Prostate gland (tissue), 2 donors: ENCODE measurements around the gene MYRF. TPM values are rescaled to one million over a fixed set of nuclear protein-coding genes. Genes with fewer than 3 reads are reported as not detected.

ENCODE experiments used
- DNase-seq: peaks from one replicate; pipeline ENCODE4 v3.0.0-alpha.2; 2019; ENCODE audit warnings: low spot score
- H3K27ac ChIP-seq, 2 donors: fragments of 200-600 bp; sonication (generic); 2 replicates each; pipeline ENCODE4 v1.5.1; 2017 to 2019
- H3K27me3 ChIP-seq: fragments of 200-600 bp; sonication (generic); replicated peaks from 2 replicates; pipeline ENCODE4 v1.5.1; 2019; ENCODE audit not compliant: insufficient read depth
- H3K36me3 ChIP-seq, 2 donors: fragments of 200-600 bp; sonication (generic); 1 replicate in 1 of 2; 2 replicates in 1 of 2; pipeline versions ENCODE4 v1.5.1 to v1.8.1; 2017 to 2019
- H3K4me1 ChIP-seq: fragments of 200-600 bp; sonication (generic); replicated peaks from 2 replicates; pipeline ENCODE4 v1.5.1; 2019
- H3K4me3 ChIP-seq, 2 donors: fragments of 200-600 bp; sonication (generic); 2 replicates each; pipeline ENCODE4 v1.5.1; 2017 to 2019
- H3K9me3 ChIP-seq: fragments of 200-600 bp; sonication (generic); 2 replicates; pipeline ENCODE4 v1.5.1; 2017
- CTCF ChIP-seq, 4 experiments: fragments of 200-600 bp in 2 of 4; fragments of 450-650 bp in 2 of 4; sonication (generic) in 2 of 4; IDR thresholded peaks; 1 replicate in 3 of 4; 2 replicates in 1 of 4; pipeline ENCODE4 v1.5.1; 2016 to 2019; ENCODE audit warnings: antibody characterized with exemption in 4 of 4, mild to moderate bottlenecking in 2 of 4, moderate library complexity in 2 of 4
- POLR2A ChIP-seq: fragments of 450-650 bp; IDR thresholded peaks from one replicate; pipeline ENCODE4 v1.6.1; 2016; ENCODE audit warnings: antibody characterized with exemption, mild to moderate bottlenecking
- POLR2AphosphoS5 ChIP-seq: sonication (generic); formaldehyde crosslinking; IDR thresholded peaks from one replicate; pipeline ENCODE4 v1.6.1; 2017; ENCODE audit warnings: antibody characterized with exemption
- WGBS: methylation state at CpG from one replicate; pipeline ENCODE4 v1.1.5; 2018; 5-methylcytosine and 5-hydroxymethylcytosine counted together
- intact Hi-C: fragments of 100-400 bp; cut with DNase I; formaldehyde crosslinking; loops from one replicate; pipeline ENCODE4 v1.14.2; 2022
- total RNA-seq, 2 donors: library from RNA; depleted of rRNA; stranded (reverse); fragments of >200 nt; gene quantifications; one replicate each; pipeline ENCODE4 v1.1.0, GENCODE V29; 2016

Gene MYRF
- total RNA-seq, 2 donors from 2014 or later = 0.77 to 3.4 TPM

- Histone ChIP-seq H3K36me3 (no peaks in the 10 kb centered on the region), H3K27ac (no peak overlapping the region), H3K27me3 (no peaks in the 10 kb centered on the region), H3K9me3 (no peaks in the 10 kb centered on the region), H3K4me1 (no peaks in the 10 kb centered on the region), H3K4me3 (no peak overlapping the region)
- intact Hi-C loops = no loop called here
- TF ChIP-seq POLR2A (no peak), CTCF (IDR thresholded peaks at IDR 0.05) (no peak)
- no peak for DNase-seq
- WGBS = 100% methylated on average over 1 of the region's 1 CpG
Measured at GRCh38 chr11:61805146-61805545, 52.7 kb downstream of the MYRF start.

GRCh38 chr11:61806785-61807184, 54.3 kb downstream of the MYRF start:
- Histone ChIP-seq H3K27me3 (no peaks in the 10 kb centered on the region), H3K9me3 (no peaks in the 10 kb centered on the region), H3K36me3 (no peaks in the 10 kb centered on the region), H3K4me3 (no peak overlapping the region), H3K27ac (no peak overlapping the region), H3K4me1 (no peaks in the 10 kb centered on the region)
- TF ChIP-seq POLR2A (no peak), POLR2AphosphoS5 (no peak), CTCF (IDR thresholded peaks at IDR 0.05) (no peak)
- intact Hi-C loops = no loop called here
- DNase-seq = no peak
- WGBS = 80% methylated on average over 5 of the region's 5 CpGs

- no peak for DNase-seq
- intact Hi-C loops = no loop called here
- Histone ChIP-seq H3K9me3 (no peaks in the 10 kb centered on the region), H3K27me3 (no peaks in the 10 kb centered on the region), H3K4me3 (no peak overlapping the region), H3K4me1 (no peaks in the 10 kb centered on the region), H3K36me3 (no peaks in the 10 kb centered on the region), H3K27ac (no peak overlapping the region)
- 94% methylated on average over 8 of the region's 8 CpGs for WGBS
- no peak for TF ChIP-seq POLR2A
- TF ChIP-seq CTCF (IDR thresholded peaks at IDR 0.05) = no peak
- TF ChIP-seq POLR2AphosphoS5 = no peak
Measured at GRCh38 chr11:61810671-61811175, 58.3 kb downstream of the MYRF start.

GRCh38 chr11:61811831-61812230, 59.4 kb downstream of the MYRF start:
- Histone ChIP-seq H3K4me1 (no peaks in the 10 kb centered on the region), H3K9me3 (no peaks in the 10 kb centered on the region), H3K36me3 (no peaks in the 10 kb centered on the region), H3K27ac (no peak overlapping the region), H3K4me3 (no peak overlapping the region), H3K27me3 (no peaks in the 10 kb centered on the region)
- no peak for DNase-seq
- 91% methylated on average over 5 of the region's 5 CpGs for WGBS
- TF ChIP-seq CTCF (IDR thresholded peaks at IDR 0.05) (no peak), POLR2AphosphoS5 (no peak), POLR2A (no peak)
- intact Hi-C loops = no loop called here

- TF ChIP-seq POLR2A = no peak
- TF ChIP-seq POLR2AphosphoS5 = no peak
- TF ChIP-seq CTCF (IDR thresholded peaks at IDR 0.05) = no peak
- Histone ChIP-seq H3K4me1 (no peaks in the 10 kb centered on the region), H3K4me3 (no peak overlapping the region), H3K27ac (no peak overlapping the region), H3K36me3 (no peaks in the 10 kb centered on the region), H3K27me3 (no peaks in the 10 kb centered on the region), H3K9me3 (no peaks in the 10 kb centered on the region)
- 96% methylated on average over 4 of the region's 4 CpGs for WGBS
- DNase-seq = no peak
- intact Hi-C loops = no loop called here
Measured at GRCh38 chr11:61812736-61813411, 60.4 kb downstream of the MYRF start.
